ENCODE data around the gene ZBTB7C.

The ZBTB7C gene

GRCh38 chr18:48134609-48135008, 274.6 kb downstream of the ZBTB7C start:
- no peak for DNase-seq

- no peak for DNase-seq
These were observed 275.4 kb downstream of the ZBTB7C start for GRCh38 chr18:48133671-48134251.

GRCh38 chr18:48132797-48133655, 276.2 kb downstream of the ZBTB7C start:
- DNase-seq, result no peak

- DNase-seq, result no peak
These were observed 278.1 kb downstream of the ZBTB7C start for GRCh38 chr18:48131042-48131441.

- DNase-seq, result no peak
These were observed 279.5 kb downstream of the ZBTB7C start for GRCh38 chr18:48129621-48130082.

DNA sequence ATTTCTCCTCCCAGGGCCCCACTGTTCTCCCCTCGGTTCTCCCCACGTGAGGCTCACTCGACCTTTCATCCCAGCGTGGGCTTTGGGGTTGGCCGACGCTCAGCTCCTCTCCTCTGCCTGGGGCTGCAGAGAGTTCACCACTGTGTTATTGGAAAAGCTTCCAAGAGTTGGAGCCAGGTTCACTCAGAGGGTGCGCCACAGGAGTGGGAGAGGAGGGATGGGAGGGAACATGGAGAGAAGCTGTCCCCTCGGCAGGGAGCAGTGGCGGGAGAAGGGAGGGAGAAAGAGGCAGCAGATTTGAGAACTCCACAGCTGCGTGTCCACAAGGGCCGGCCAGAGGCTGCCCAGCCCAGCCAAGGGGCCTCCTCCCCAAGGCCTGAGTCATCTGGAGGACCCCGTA, 281.6 kb downstream of the ZBTB7C start:
- DNase-seq, result no peak

- no peak for DNase-seq
These were observed 282.9 kb downstream of the ZBTB7C start for GRCh38 chr18:48126240-48126639.

- no peak for DNase-seq
These were observed 283.5 kb downstream of the ZBTB7C start for GRCh38 chr18:48125724-48126123.

GRCh38 chr18:48124857-48125626, 284.1 kb downstream of the ZBTB7C start:
- DNase-seq, result no peak

- no peak for DNase-seq
These were observed 285.2 kb downstream of the ZBTB7C start for GRCh38 chr18:48123941-48124340.

DNA sequence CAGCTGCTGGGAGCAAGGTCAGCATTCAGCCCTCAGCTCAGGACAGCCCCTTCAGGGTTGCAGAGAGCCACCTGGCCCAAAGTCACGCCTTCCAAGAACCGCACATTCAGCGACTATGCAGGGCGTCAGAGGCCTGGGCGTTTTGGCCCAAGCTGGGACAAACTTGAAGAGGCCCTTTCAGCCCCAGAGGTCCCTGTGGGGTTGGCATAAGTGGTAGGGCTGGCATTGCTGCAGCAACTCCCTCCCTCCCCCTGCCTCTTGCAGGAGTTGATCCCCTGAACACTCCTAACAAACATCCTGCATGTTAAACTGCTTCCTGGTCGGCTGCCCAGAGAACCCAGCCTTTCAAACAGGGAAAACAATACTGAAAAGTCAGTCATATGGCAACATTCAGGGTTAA, 285.9 kb downstream of the ZBTB7C start:
- no peak for DNase-seq

DNA sequence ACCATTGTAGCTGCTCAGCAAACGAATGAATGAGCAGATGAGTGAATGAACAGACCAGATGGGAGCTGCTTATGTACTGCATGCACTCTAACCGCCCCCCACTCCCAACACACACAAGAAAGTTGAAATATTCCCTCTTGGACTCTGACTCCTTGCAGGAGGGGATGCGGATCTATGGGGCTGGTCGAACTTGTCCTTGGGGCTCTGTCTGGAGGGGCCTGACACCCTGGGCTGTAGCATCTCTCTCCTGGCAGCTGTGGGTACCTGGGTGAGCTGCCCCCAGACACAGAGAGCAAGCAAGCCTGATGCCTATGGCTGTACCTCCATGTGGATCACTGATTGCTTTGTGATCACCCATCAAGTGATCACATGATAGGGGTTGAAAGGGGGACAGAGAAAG, 286.4 kb downstream of the ZBTB7C start:
- DNase-seq, result no peak

- DNase-seq, result no peak
These were observed 286.8 kb downstream of the ZBTB7C start for GRCh38 chr18:48122376-48122775.

- no peak for DNase-seq
These were observed 287.4 kb downstream of the ZBTB7C start for GRCh38 chr18:48121752-48122151.

- DNase-seq, result no peak
These were observed 290.0 kb downstream of the ZBTB7C start for GRCh38 chr18:48119204-48119603.

- DNase-seq, result no peak
These were observed 292.1 kb downstream of the ZBTB7C start for GRCh38 chr18:48116873-48117630.

DNA sequence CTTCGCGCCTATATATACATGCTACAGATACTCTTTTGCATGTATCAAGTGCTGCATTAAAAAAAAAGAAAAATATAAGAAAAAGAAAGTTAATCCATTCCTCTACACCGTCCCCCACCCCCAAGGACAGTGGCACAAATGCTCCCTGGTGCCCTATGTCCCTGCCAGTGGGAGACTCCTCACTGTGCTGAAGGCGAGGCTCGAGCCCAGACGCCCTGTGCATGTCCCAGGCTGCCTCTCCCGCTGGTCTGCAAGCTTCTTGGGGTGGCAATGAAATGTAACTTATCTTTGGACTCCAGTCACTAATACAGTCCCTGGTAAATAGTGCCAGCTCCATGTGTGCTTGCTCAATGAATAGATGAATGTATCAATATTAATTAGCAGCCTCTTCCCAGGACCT, 293.2 kb downstream of the ZBTB7C start:
- no peak for DNase-seq

DNA sequence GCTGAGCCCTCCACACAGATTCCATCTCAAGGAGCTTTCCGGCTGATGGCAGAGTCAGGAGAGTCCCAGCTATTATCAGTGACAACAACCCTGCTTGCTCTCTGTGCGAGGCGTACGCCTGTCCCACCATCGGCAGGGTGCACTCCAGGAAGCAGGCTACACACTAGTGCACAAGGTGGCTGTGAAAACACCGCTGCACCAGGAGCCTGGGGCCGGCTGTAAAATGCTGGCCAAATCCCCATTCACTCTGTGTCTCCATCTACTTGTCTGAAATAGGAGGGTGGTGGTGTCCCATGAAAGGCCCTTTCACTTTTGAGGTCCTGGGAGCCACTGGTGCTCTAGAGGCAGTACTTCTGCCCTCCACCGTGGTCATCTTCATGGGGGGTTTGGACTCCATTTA, 295.5 kb downstream of the ZBTB7C start:
- DNase-seq, result no peak

DNA sequence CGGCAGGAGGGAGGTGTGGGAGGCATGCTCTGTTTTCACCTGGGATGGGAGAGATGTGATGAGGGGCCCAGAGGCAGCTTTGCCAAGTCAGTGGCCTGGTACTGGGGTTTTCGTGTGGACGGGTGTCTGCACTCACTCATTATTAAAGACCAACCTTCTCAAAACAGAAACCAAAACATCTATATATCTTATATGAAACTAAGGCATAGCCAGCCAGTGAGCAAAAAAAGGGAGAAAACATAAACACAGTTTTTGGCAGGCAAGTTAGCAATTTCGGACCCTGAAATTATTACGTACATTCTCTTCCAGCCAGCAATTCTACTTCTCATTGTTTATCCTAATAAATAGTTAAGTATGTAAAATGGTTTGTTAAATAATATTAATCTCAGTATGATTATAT, 297.6 kb downstream of the ZBTB7C start:
- no peak for DNase-seq

DNA sequence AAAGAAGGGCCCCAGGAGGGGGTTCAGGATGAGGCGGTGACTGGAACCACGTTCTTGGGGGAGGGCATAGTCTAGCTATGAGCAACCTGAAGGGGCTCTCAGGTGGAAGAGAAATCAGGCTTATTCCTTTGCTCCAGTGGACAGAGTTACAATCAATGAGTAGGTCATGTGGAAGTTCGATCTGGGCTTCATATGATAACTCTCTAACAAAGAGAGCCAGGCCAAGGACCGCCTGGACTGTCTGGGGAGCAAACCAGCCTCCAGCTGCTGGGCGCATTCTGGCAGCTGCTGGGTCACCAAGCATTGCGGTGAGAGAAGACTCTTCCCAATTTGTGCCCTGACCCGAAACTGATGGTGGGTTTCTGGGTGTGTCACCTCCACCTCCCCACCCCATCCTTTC, 298.4 kb downstream of the ZBTB7C start:
- DNase-seq, result no peak

DNA sequence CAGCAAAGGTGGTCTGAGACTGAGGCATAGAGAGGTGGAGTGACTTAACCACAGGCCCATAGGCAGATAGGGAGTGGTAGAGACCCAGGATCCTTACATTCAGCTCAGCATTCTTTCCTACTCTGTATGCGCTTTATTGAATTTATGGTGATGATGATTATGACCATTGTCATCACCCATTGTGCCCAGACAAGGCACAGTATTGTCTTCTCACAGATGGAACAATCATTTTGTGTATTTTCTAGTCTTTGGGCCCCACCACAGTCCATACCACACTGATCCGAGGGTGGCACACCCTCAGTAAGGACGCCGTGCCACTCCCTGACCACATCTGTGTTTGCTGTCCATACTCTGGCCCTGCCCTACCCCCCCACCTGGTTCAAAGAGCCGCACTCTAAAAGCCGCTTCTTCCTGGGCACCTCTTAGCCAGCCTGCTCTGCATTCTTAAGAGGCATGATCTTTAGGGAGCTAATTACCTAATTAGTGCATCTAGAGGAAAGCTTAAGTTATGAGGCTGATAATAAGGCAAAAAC, 299.2 kb downstream of the ZBTB7C start:
- DNase-seq, result no peak

DNA sequence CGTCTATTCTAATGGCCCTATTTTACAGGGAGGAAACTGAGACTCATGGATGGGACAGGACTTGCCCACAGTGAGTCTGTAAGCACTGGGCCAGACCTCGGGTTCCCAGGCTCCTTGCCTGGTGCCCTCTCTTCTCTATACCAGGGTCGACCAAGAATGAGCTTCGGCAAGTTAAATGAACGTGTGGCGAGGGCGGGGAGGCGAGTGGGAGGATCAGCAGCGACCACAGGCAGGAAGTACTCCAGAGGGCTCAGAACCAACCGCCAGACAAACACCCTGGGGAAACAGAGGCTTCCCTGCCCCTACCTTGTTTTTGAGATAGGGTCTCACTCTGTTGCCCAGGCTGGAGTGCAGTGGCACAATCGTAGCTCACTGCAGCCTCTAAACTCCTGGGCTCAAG, 301.0 kb downstream of the ZBTB7C start:
- DNase-seq, result no peak
